CD4-positive, alpha-beta T cell treated with Interleukin-2 at 100 ng/mL for 4 hours (primary cell): ENCODE data around the gene C8G.

Experiments used
- DNase-seq: peaks from one replicate; pipeline ENCODE4 v3.0.0-alpha.2; 2020; ENCODE audit warnings: low spot score

C8G gene

GRCh38 chr9:136941231-136942111 is 3.6 kb upstream of the C8G start:
- no peak for DNase-seq

- DNase-seq: no peak
Measured at GRCh38 chr9:136942112-136942880, 2.7 kb upstream of the C8G start.

- DNase-seq: no peak
Measured at GRCh38 chr9:136942881-136943230, 2.2 kb upstream of the C8G start.

- no peak for DNase-seq
Measured at GRCh38 chr9:136943291-136944211, 1.5 kb upstream of the C8G start.

- no peak for DNase-seq
Measured at GRCh38 chr9:136944212-136944518, 878 bp upstream of the C8G start.

GRCh38 chr9:136945333-136946227 is 537 bp downstream of the C8G start:
- no peak for DNase-seq

GRCh38 chr9:136946228-136947027 is 1.4 kb downstream of the C8G start:
- DNase-seq: no peak

GRCh38 chr9:136947028-136947891 is 2.2 kb downstream of the C8G start:
- no peak for DNase-seq

GRCh38 chr9:136947955-136948510 is 3.0 kb downstream of the C8G start:
- no peak for DNase-seq

GRCh38 chr9:136949239-136949816 is 4.3 kb downstream of the C8G start:
- no peak for DNase-seq

- peak; percentile 97 for DNase-seq
Measured at GRCh38 chr9:136949817-136950655, 5.0 kb downstream of the C8G start.

- DNase-seq: no peak
Measured at GRCh38 chr9:136950656-136951276, 5.7 kb downstream of the C8G start.

- no peak for DNase-seq
Measured at GRCh38 chr9:136951541-136952320, 6.7 kb downstream of the C8G start, which contains the start of gene LCN12. Gene LCN12, plus strand, starts transcription at chr9:136952273. Its CDS starts 55 bp downstream, at chr9:136952328.

GRCh38 chr9:136952321-136952850 is 7.3 kb downstream of the C8G start:
- no peak for DNase-seq

- DNase-seq: no peak
Measured at GRCh38 chr9:136952876-136953770, 8.1 kb downstream of the C8G start.
